ENCODE results near the gene THSD8.

Gene THSD8

GRCh38 chr19:12757544-12758274, 44.2 kb upstream of the THSD8 start:
- Histone ChIP-seq H2AK5ac (ENCODE audit: low read depth, low read length) (no peak overlapping the region), H2BK15ac (ENCODE audit: low read length) (peak overlapping the region; percentile 2), H3K23ac (ENCODE audit: low read depth, low read length, poor library complexity) (no peak overlapping the region), H3K27ac (replicated peaks; ENCODE audit: low read length) (peak overlapping the region; percentile 30), H2BK5ac (ENCODE audit: low read length) (peak overlapping the region; percentile 59), H3K18ac (ENCODE audit: low read length) (peak overlapping the region; percentile 92), H3K4me2 (ENCODE audit: insufficient read depth, low read length, poor library complexity, severe bottlenecking) (peak overlapping the region; percentile 58), H3K36me3 (replicated peaks in 1 of 2; ENCODE audit: control insufficient read depth in 2 of 2, insufficient read depth in 2 of 2, low read length in 2 of 2) (no peaks in the 10 kb centered on the region), H3K4ac (ENCODE audit: low read length) (no peak overlapping the region), H3K9me3 (replicated peaks in 1 of 2; ENCODE audit: control insufficient read depth in 2 of 2, insufficient read depth in 1 of 2, low read depth in 1 of 2, low read length in 2 of 2) (no peaks in the 10 kb centered on the region), H3K14ac (ENCODE audit: low read length) (no peak overlapping the region), H3K9ac (ENCODE audit: low read depth, low read length, poor library complexity) (peak overlapping the region; percentile 70), H4K91ac (ENCODE audit: low read depth, low read length, poor library complexity) (no peak overlapping the region), H2BK120ac (ENCODE audit: low read depth, low read length) (no peak overlapping the region), H3K79me1 (ENCODE audit: low read depth, low read length) (peaks cover 2% of the 10 kb centered on the region), H3K27me3 (ENCODE audit: control insufficient read depth in 3 of 3, insufficient read depth in 3 of 3, low read depth in 1 of 3, low read length in 3 of 3) (peaks cover 0 to 8% (median 6%) of the 10 kb centered on the region in 3 experiments), H2BK12ac (ENCODE audit: low read length) (no peak overlapping the region), H3K4me1 (ENCODE audit: control insufficient read depth in 2 of 2, insufficient read depth in 1 of 2, low read depth in 1 of 2, low read length in 2 of 2) (peaks cover 0 to 2% of the 10 kb centered on the region in 2 donors), H2AFZ (ENCODE audit: low read length) (peak overlapping the region; percentile 90), H4K8ac (ENCODE audit: low read depth, low read length) (peak overlapping the region; percentile 53), H3K4me3 (ENCODE audit: low read length in 2 of 2) (peak overlapping the region; percentile 7 to 55)
- WGBS, 2 donors (ENCODE audit: extremely low coverage in 2 of 2, insufficient read length in 2 of 2, insufficient replicate concordance in 1 of 2), result no CpG with 5 or more reads among the region's 60 CpGs
- peak; percentile 80 for DNase-seq (ENCODE audit: low spot score)

- Histone ChIP-seq H3K4me3 (ENCODE audit: low read length in 2 of 2) (no peak overlapping the region), H3K4me1 (ENCODE audit: control insufficient read depth in 2 of 2, insufficient read depth in 1 of 2, low read depth in 1 of 2, low read length in 2 of 2) (peaks cover 0 to 2% of the 10 kb centered on the region in 2 donors), H3K9me3 (replicated peaks in 1 of 2; ENCODE audit: control insufficient read depth in 2 of 2, insufficient read depth in 1 of 2, low read depth in 1 of 2, low read length in 2 of 2) (peaks cover 2 to 3% of the 10 kb centered on the region in 2 donors), H2BK5ac (ENCODE audit: low read length) (no peak overlapping the region), H3K18ac (ENCODE audit: low read length) (no peak overlapping the region), H3K27me3 (ENCODE audit: control insufficient read depth in 3 of 3, insufficient read depth in 3 of 3, low read depth in 1 of 3, low read length in 3 of 3) (no peaks in the 10 kb centered on the region), H3K4me2 (ENCODE audit: insufficient read depth, low read length, poor library complexity, severe bottlenecking) (no peak overlapping the region), H2BK120ac (ENCODE audit: low read depth, low read length) (no peak overlapping the region), H3K79me1 (ENCODE audit: low read depth, low read length) (peaks cover 2% of the 10 kb centered on the region), H2AK5ac (ENCODE audit: low read depth, low read length) (no peak overlapping the region), H2AFZ (ENCODE audit: low read length) (no peak overlapping the region), H3K36me3 (replicated peaks in 1 of 2; ENCODE audit: control insufficient read depth in 2 of 2, insufficient read depth in 2 of 2, low read length in 2 of 2) (peaks cover 0 to 10% of the 10 kb centered on the region in 2 donors), H2BK15ac (ENCODE audit: low read length) (no peak overlapping the region), H3K4ac (ENCODE audit: low read length) (no peak overlapping the region), H3K23ac (ENCODE audit: low read depth, low read length, poor library complexity) (no peak overlapping the region), H4K8ac (ENCODE audit: low read depth, low read length) (no peak overlapping the region), H2BK12ac (ENCODE audit: low read length) (no peak overlapping the region), H3K27ac (replicated peaks; ENCODE audit: low read length) (no peak overlapping the region), H3K9ac (ENCODE audit: low read depth, low read length, poor library complexity) (no peak overlapping the region), H4K91ac (ENCODE audit: low read depth, low read length, poor library complexity) (no peak overlapping the region), H3K14ac (ENCODE audit: low read length) (no peak overlapping the region)
- no CpG with 5 or more reads among the region's 6 CpGs for WGBS, 2 donors (ENCODE audit: extremely low coverage in 2 of 2, insufficient read length in 2 of 2, insufficient replicate concordance in 1 of 2)
- no peak for DNase-seq (ENCODE audit: low spot score)
These were observed 42.2 kb upstream of the THSD8 start for GRCh38 chr19:12759686-12760085.

- Histone ChIP-seq H3K79me1 (ENCODE audit: low read depth, low read length) (peaks cover 2% of the 10 kb centered on the region), H3K27me3 (ENCODE audit: control insufficient read depth in 3 of 3, insufficient read depth in 3 of 3, low read depth in 1 of 3, low read length in 3 of 3) (no peaks in the 10 kb centered on the region), H3K9ac (ENCODE audit: low read depth, low read length, poor library complexity) (no peak overlapping the region), H2BK5ac (ENCODE audit: low read length) (no peak overlapping the region), H3K27ac (replicated peaks; ENCODE audit: low read length) (no peak overlapping the region), H4K91ac (ENCODE audit: low read depth, low read length, poor library complexity) (no peak overlapping the region), H4K8ac (ENCODE audit: low read depth, low read length) (no peak overlapping the region), H3K4ac (ENCODE audit: low read length) (no peak overlapping the region), H2AFZ (ENCODE audit: low read length) (no peak overlapping the region), H3K4me3 (ENCODE audit: low read length in 2 of 2) (no peak overlapping the region), H3K9me3 (replicated peaks in 1 of 2; ENCODE audit: control insufficient read depth in 2 of 2, insufficient read depth in 1 of 2, low read depth in 1 of 2, low read length in 2 of 2) (peaks cover 2 to 3% of the 10 kb centered on the region in 2 donors), H2AK5ac (ENCODE audit: low read depth, low read length) (no peak overlapping the region), H3K23ac (ENCODE audit: low read depth, low read length, poor library complexity) (no peak overlapping the region), H3K14ac (ENCODE audit: low read length) (no peak overlapping the region), H3K18ac (ENCODE audit: low read length) (no peak overlapping the region), H2BK12ac (ENCODE audit: low read length) (no peak overlapping the region), H3K4me1 (ENCODE audit: control insufficient read depth in 2 of 2, insufficient read depth in 1 of 2, low read depth in 1 of 2, low read length in 2 of 2) (no peaks in the 10 kb centered on the region), H2BK120ac (ENCODE audit: low read depth, low read length) (no peak overlapping the region), H3K4me2 (ENCODE audit: insufficient read depth, low read length, poor library complexity, severe bottlenecking) (no peak overlapping the region), H2BK15ac (ENCODE audit: low read length) (no peak overlapping the region), H3K36me3 (replicated peaks in 1 of 2; ENCODE audit: control insufficient read depth in 2 of 2, insufficient read depth in 2 of 2, low read length in 2 of 2) (peaks cover 0 to 16% of the 10 kb centered on the region in 2 donors)
- WGBS, 2 donors (ENCODE audit: extremely low coverage in 2 of 2, insufficient read length in 2 of 2, insufficient replicate concordance in 1 of 2), result no CpG with 5 or more reads among the region's 11 CpGs
- no peak for DNase-seq (ENCODE audit: low spot score)
These were observed 38.8 kb upstream of the THSD8 start for GRCh38 chr19:12763100-12763499.

GRCh38 chr19:12764698-12765097, 37.2 kb upstream of the THSD8 start:
- H4K91ac ChIP-seq (ENCODE audit: low read depth, low read length, poor library complexity), result no peak overlapping the region
- H4K8ac ChIP-seq (ENCODE audit: low read depth, low read length), result no peak overlapping the region
- H2BK12ac ChIP-seq (ENCODE audit: low read length), result no peak overlapping the region
- H3K4me1 ChIP-seq (ENCODE audit: control insufficient read depth in 2 of 2, insufficient read depth in 1 of 2, low read depth in 1 of 2, low read length in 2 of 2), result peaks cover 0 to 2% of the 10 kb centered on the region in 2 donors
- no peak overlapping the region for H3K4me3 ChIP-seq (ENCODE audit: low read length in 2 of 2)
- H3K9ac ChIP-seq (ENCODE audit: low read depth, low read length, poor library complexity), result no peak overlapping the region
- H3K27me3 ChIP-seq (ENCODE audit: control insufficient read depth in 3 of 3, insufficient read depth in 3 of 3, low read depth in 1 of 3, low read length in 3 of 3), result no peaks in the 10 kb centered on the region
- H3K23ac ChIP-seq (ENCODE audit: low read depth, low read length, poor library complexity), result no peak overlapping the region
- H3K14ac ChIP-seq (ENCODE audit: low read length), result no peak overlapping the region
- H2AFZ ChIP-seq (ENCODE audit: low read length), result no peak overlapping the region
- H3K79me1 ChIP-seq (ENCODE audit: low read depth, low read length), result peaks cover 2% of the 10 kb centered on the region
- H3K4ac ChIP-seq (ENCODE audit: low read length), result no peak overlapping the region
- no peak overlapping the region for H3K18ac ChIP-seq (ENCODE audit: low read length)
- no peak overlapping the region for H2BK120ac ChIP-seq (ENCODE audit: low read depth, low read length)
- H3K36me3 ChIP-seq (replicated peaks in 1 of 2; ENCODE audit: control insufficient read depth in 2 of 2, insufficient read depth in 2 of 2, low read length in 2 of 2), result peaks cover 0 to 16% of the 10 kb centered on the region in 2 donors
- H3K9me3 ChIP-seq (replicated peaks in 1 of 2; ENCODE audit: control insufficient read depth in 2 of 2, insufficient read depth in 1 of 2, low read depth in 1 of 2, low read length in 2 of 2), result peaks cover 2 to 3% of the 10 kb centered on the region in 2 donors
- no peak for DNase-seq (ENCODE audit: low spot score)
- no peak overlapping the region for H2AK5ac ChIP-seq (ENCODE audit: low read depth, low read length)
- no peak overlapping the region for H3K4me2 ChIP-seq (ENCODE audit: insufficient read depth, low read length, poor library complexity, severe bottlenecking)
- no peak overlapping the region for H2BK5ac ChIP-seq (ENCODE audit: low read length)
- no peak overlapping the region for H3K27ac ChIP-seq (replicated peaks; ENCODE audit: low read length)
- no peak overlapping the region for H2BK15ac ChIP-seq (ENCODE audit: low read length)
- no CpG with 5 or more reads among the region's 16 CpGs for WGBS, 2 donors (ENCODE audit: extremely low coverage in 2 of 2, insufficient read length in 2 of 2, insufficient replicate concordance in 1 of 2)

Measured in neuronal stem cell (in vitro differentiated cells).